Measurements from ENCODE around the gene RPL22L1.
"Not testable (repeated sequence)": the region's sequence is repeated elsewhere in the genome, so short reads cannot be mapped to it uniquely, and the experiment has no call there.

RPL22L1 gene

DNA sequence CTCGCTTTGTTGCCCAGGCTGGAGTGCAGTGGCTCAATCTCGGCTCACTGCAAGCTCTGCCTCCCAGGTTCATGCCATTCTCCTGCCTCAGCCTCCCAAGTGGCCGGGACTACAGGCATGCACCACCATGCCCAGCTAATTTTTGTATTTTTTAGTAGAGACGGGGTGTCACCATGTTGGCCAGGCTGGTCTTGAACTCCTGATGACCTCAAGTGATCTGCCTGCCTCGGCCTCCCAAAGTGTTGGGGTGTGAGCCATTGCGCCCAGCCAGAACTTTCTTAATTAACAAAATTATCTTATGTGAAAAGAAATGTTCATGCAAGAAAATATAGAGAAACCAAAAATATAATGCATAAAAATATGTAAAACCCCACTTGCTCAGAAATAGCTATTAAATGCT lies 7.3 kb upstream of the RPL22L1 start:
- not testable (repeated sequence) for DNase-seq (ENCODE audit: low spot score)

DNA sequence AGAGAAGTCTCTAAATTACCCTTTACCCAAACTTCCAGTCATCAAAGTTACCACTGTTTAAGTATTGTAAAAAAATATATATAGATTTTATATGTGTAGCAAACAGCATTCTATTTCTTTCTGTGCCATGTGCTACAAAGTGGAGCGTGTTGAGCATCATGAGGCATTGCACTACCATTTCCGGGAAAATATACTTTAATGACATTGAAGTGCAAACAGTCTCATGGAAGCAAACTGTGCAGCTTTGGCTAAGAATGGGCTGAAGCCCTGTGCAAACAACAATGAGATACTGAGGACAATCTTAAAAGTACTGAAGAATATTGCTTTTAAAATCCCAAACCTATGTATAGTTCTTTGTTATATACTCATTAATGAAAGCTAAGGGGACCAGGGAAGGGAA lies 6.5 kb upstream of the RPL22L1 start:
- no peak for DNase-seq (ENCODE audit: low spot score)

DNA sequence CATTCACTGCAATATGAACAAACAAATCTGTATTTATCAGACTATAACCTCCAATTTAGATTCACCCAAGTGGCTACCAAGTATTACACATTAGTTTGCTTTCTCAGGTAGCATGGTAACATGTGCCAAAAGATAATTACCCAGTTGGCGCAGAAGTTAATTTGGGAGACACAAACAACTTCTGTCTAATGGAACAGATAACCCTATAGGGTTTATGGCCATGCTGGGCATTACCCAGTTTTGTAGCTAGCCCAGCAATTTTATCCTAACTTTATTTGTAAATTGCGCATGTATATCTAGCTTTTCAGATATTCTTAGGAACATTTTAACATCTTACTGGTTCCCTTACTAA lies 780 bp downstream of the RPL22L1 start:
- DNase-seq (ENCODE audit: low spot score) = no peak

DNA sequence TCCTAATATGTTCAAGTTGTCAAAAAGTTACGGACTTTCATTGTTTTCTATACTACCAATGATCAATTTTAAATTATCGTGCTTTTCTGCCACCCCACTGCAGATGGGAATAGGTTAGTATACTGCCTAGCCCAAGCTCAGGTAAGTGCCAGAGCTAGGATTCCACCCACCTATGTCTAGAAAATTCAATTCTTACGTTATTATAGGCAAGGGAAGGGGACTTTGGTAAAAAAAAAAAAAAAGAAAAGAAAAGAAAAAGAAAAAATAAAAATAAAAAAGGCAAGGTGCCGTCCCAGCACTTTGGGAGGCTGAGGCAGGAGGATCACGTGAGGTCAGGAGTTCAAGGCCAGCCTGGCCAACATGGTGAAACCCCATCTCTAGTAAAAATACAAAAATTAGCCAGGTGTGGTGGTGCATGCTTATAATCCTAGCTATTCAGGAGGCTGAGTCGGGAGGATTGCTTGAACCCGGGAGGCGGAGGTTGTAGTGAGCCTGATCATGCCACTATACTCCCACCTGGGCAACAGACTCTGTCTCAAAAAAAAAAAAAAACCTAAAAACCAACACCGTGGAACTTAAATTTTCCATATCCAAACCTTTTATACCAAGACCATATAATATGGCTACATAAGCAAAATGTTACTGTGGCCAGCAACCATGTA lies 1.3 kb downstream of the RPL22L1 start:
- no peak for DNase-seq (ENCODE audit: low spot score)

DNA sequence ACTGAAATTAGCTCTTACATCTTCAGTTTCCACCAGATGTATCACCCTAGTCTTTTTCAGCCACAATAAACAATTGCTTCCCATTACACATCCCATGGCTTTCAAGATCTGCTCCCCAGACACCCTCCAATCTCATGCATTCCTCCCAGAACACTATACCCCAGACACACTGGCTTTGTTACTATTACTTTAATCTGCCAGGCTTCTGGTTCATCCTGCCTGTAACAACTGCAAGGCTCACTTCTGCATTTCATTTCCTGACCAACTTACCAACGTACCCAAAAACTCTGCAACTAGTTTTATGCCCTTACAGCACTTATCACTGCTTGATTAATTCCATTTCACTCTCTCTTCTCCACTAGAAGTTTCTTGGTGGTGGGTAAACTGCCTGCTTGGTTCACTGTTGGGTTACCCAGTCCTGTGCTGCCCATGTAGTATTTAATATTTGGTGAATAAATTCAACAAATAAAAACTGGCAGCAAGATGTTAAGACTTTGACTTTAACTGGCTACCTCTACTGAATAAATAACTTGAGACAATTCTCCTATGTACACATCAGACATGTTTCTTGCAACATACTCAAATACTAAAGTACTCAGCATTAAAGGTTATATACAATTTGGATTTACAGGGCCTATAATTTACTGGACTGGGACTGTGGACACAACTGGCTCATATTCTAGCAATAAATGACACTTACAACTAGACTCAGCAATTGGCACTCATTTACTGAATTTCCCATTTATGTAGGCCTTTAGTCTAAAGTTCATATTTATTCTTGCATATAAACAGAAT lies 2.7 kb downstream of the RPL22L1 start:
- no peak for DNase-seq (ENCODE audit: low spot score)

DNA sequence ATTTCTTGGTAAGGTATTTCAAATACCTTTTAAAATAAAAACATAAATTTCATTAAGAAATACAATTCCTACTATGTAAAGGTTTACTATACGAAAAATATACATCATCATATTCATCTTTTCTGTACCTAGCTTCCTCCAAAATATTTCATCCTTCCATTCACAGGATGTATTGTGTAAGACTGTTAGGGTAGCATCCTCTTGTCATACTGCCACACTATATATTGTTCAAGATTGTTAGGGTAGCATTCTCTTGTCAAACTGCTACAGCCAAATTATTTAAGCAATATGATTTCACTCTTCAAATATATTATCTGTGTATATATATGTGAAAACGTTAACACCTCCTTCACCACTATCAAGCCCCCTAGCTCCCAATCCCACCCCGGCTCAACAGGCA lies 3.5 kb downstream of the RPL22L1 start:
- DNase-seq (ENCODE audit: low spot score) = no peak

DNA sequence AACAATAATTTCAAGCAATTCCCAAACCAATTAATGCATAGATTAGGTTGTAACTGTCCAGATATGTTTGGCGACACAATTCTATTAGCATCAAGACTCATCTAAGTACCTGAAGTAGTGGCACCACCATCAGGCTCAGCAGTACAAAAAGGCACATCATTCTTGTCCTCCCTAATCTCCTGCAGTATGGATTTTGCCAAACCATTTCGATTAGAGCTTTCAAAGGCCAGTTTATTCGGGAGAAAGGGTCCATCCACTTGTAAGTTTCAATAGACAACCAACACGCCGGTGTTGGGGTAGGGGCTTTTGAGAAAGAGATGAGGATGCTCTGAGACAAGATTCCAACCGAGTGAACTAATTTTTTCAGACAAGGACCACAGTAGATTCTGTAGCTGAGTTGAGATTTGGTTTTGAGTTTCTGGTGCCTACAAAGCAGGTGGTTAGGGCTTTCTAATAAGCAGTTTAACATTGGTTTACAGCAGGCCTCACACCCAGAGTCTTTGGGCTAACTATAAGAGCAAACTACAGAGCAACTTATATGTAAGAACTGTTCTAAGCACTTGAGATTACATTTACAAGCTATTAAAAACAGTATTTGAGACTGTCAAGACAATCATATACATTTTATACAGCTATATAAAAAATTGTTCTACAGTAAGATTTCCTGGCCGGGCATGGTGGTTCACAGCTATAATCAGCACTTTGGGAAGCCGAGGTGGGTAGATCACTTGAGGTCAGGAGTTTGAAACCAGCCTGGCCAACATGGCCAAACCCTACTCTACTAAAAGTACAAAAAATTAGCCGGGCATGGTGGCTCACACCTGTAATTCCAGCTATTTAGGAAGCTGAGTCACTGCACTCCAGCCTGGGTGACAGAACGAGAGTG lies 4.5 kb downstream of the RPL22L1 start:
- no peak for DNase-seq (ENCODE audit: low spot score)

DNA sequence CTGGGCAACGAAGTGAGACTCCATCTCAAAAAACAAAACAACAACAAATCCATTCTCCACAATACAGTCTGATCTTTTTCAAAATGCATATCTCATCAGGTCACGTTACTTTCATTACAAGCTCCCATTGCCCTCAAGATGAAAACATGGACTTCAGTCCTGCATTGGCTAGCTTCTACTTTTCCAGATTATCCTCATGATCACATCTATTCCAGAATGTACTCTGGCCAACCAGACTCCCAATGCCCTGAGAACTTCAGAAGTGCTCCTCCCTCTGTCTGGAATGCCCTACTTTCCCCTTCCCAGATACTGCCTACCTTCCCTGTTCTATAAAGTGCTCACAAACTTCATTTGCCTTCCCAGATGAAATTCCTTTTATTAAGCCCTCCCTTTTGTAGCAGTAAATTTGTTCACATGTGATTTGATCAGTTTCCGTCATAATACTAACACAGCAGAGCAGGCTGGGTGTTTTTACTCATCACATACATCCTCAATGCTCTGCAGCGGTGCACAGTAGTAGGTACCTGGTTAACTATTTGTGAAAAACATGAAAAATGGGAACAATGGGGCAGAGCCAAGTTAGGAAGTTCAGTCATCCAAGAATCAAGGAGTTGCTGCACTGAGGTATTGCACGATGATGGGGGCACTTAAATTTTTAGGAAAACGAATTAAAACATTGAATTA lies 5.3 kb downstream of the RPL22L1 start:
- DNase-seq (ENCODE audit: low spot score) = peak; percentile 15

DNA sequence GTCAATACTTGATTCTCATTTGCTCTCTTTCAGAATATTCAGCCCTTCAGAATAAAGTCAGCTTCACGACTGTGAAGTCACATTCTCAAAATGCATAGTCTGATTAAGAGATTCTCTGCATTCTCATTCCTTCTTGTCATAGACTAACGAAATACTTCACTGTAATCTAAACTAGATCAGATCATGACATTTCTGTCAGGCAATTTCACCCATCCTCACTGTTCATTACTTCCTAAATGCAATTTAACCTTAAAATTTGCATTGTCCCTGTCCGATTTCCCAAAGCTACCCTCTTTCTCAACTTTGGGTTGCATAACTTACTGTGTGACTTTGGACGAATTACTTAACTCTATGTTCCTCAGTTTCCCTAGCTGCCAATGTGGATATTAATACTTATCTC lies 6.2 kb downstream of the RPL22L1 start:
- DNase-seq (ENCODE audit: low spot score) = no peak

DNA sequence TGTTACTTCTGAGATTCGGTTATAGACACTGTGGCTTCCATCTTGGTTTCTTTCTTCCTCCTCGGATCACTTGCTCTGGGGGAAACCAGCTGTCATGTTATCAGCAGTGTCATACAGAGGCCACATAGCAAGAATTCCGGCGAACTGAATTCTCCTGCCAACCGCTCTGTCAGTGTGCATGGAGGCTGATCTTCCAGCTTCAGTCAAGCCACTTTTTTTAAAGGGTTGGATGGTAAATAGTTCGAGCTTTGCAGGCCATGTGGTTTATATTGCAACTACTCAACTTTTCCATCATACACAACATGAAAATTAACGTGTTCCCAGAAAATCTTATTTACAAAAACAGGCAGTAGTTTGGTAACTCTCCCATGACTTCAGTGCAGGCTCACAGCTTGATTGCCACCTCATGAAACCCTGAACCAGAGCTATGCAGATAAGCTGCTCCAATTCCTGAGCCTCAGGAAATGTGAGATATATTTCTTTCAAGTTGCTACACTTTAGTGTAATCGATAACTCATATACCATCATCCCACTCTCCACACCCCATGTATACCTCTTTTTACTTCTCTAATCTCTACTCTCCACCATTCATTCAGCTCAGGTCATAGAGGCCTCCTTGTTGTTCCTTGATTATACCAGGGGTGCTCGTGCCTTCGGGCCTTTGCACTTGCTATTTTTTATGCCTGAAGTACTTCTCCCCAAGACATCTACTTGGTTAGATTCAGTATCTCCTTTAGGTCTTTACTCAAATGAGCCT lies 7.2 kb downstream of the RPL22L1 start:
- peak; percentile 40 for DNase-seq (ENCODE audit: low spot score)

DNA sequence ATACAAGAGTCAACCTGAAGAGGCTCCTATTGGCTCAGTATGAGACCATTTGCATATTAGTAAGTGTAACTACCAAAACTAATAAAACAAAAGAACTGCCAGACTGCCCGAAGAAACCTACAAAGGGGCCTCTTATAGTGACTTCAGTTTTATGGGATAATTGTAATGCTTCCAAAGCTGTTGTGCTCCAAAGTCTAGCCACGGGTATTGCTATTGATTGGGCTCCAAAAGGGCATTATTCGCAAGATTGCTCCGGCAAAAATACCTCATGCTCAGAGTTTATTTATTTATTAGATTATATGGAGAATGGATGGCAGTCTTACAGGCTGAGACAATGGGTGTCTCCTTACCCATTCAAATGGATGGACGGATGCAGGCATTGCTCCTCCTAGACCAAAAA lies 11.4 kb downstream of the RPL22L1 start:
- no peak for DNase-seq (ENCODE audit: low spot score)

DNA sequence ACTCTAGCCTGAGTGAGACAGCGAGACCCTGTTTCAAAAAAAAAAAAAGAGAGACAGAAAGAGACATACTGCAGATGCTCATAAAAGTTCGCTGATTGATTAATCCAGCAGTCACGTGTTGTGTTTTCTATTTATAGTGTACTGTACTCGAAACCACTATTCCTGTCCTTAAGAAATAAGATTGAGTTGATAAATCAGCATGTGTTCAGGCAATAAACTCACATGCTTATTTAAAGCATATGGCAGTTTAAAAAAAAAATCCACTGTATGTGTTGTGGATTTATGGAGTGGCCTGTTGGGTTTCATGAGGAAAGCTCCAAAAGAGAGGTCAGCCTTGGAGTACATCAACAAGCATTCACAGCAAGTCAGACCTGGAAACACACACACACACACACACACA lies 17.7 kb downstream of the RPL22L1 start:
- DNase-seq (ENCODE audit: low spot score) = no peak

DNA sequence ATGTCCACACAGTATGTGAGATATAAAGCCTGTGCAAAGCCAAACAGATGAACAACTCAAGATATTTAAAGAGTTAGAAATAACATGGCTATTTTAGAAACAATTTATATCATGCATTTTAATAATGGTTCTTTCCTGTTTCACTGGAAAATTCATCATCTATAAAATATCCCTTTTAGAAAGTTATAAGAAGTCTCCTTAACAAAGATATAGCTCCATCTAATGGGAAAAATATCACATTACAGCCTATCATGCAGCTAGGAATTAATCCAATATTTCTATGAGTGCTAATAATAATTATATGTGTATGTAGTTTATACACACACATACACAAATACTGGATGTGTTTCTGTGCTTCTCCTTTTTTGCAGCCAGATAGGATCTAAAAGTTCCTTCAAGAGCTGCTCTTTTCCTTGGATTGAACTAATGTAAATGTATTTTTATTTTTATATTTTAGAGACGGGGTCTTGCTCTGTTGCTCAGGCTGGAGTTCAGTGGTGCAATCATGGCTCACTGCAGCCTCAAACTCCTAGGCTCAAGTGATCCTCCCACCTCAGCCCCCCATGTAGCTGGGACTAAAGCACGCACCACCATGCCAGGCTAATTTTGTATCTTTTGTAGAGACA lies 21.6 kb downstream of the RPL22L1 start:
- DNase-seq (ENCODE audit: low spot score) = peak; percentile 25

DNA sequence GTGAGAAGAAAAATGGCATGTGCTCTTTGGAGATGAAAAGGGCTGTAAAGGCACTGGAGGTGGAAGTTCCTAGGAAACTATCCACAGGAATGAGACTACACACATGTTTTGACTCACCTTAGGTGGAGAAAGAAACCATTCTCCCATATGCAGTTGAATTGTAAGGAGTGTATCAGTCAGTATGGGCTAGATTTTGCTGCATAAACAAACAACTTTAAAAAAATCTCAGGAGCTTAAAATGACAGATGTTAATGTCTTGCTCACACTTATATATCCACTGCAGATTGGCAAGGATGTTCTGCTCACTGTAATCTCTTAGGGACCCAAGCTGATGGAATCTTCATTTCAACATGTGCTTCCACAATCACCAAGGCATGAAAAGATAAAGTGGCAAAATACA lies 25.6 kb downstream of the RPL22L1 start:
- DNase-seq (ENCODE audit: low spot score) = no peak

DNA sequence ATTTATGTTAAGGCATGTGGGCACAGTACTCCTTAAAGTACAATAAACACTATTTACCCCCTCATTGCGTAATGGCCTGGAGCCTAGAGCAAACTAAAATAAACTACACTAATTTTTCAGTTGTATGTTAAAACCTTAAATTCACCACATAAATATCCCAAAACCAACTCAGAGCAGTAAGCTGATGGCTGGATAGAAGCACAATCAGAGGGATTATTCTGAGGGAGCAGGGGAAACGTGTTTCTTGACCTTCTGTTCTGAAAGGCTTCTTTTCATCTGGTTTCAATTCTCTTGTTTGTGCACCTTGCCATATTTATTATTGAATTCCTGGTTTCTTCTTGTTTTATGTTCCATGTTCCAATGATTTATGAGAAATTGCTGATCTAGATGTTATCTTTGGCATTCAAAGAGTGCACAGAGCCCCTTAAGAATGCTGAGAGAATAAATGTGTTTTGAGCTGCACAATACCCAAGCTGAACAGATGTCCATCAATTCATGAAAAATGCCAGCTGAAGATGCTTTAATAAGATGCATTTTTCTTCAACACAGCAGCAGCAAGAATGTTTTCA lies 29.6 kb downstream of the RPL22L1 start:
- no peak for DNase-seq (ENCODE audit: low spot score)

DNA sequence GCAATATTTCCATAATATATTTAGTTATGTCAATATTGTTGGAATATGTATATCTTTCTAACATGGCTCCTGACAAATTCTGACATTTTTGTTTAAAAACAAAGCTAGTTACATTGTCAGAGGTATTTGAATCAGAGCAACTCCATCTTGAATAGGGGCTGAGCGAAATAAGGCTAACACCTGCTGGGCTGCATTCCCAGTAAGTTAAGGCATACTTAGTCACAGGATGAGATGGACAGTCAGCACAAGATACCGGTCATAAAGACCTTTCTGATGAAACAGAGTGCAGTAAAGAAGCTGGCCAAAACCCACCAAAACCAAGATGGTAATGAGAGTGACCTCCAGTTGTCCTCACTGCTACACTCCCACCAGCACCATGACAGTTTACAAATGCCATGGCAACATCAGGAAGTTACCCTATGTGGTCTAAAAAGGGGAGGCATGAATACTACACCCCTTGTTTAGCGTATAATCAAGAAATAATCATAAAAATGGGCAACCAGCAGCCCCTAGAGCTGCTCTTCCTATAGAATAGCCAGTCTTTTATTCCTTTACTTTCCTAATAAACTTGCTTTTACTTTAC lies 30.4 kb downstream of the RPL22L1 start:
- no peak for DNase-seq (ENCODE audit: low spot score)

DNA sequence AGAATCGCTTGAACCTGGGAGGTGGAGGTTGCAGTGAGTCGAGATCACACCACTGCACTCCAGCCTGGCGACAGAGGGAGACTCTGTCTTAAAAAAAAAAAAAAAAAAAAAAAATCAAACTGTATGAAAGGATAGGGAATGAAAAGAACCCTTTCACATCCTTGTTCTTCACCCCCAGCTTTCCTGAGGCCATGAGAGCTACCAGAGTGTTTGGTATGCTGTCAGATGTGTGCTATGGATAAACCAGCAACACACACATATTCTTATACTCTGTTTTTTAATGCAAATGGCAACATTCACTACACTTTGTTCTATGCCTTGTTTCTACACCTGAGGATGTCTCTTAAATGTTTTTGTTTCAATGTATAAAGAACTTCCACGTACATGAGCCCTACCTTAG lies 33.5 kb downstream of the RPL22L1 start:
- no peak for DNase-seq (ENCODE audit: low spot score)

DNA sequence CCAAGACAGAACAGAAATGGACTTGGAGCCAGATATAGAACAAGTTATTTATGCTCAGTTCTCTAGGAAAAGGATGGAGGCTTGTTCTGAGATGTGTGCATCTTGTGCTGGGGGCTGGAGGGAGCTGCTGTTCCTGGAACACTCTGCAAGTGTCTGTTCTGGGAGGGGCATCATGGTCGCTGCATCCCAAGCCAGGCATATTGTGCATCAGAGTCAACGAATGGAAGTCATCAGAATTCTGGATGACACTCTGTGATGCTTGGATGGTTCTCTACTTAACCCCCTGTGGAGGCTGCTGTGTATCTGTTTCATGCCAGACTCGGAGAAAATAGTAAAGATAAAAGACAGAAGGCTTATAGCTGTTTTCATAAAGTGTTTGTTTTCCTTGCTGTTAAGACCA lies 34.7 kb downstream of the RPL22L1 start:
- no peak for DNase-seq (ENCODE audit: low spot score)

DNA sequence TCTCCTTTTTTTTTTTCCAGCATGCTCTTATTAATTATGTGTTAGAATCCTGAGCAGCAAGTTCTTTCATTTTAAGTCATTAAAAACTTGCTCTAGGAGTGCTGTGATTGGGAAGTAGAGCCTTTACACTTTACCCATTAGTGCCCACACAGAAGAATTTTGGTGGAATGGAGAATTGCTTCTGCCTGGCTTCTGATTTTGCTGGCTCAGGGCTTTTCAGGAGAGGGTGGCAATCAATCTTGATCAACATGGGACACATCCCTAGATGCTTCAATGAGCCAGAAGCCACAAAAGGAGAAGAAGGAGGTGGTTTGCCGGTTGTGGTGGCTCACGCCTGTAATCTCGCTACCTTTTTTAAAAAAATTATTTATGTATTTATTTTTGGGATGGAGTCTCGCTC lies 39.4 kb downstream of the RPL22L1 start:
- DNase-seq (ENCODE audit: low spot score) = no peak

DNA sequence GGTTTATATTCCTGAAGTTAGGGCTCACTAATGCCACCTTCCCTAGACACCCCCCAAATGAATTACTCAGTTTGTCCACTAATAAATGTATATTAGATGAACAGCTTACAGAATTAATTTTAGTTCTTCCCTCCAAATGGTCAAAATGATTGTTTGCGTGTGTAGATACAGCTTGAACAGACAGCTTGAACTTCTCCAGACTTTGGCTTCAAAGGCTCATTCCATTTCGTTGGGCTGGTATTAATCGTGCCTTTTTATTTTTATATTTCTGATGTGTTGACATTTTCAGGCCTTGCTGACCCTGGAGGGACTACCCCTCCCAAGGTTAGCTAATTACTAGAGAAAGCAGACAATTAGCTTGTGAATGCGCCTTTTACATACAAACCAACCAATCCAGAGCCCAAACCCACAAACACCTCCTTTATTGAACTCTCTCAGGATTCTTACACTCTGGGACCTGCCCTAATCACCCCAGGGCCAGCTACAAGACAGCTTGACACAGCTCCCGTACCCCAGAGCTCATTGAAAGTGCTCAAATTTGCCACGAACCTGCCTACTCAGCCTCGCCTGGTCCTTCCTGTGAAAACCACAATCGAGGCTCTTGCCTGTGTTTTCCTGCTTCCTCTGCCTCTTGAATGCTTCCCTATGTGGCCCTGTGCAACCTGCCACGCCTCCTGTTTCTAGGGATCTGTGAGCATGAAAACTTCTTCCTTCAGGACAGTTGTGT lies 40.3 kb downstream of the RPL22L1 start:
- DNase-seq (ENCODE audit: low spot score) = no peak

All from AG20443 (cell line).